ENCODE results near the gene FAM135A.

DNA sequence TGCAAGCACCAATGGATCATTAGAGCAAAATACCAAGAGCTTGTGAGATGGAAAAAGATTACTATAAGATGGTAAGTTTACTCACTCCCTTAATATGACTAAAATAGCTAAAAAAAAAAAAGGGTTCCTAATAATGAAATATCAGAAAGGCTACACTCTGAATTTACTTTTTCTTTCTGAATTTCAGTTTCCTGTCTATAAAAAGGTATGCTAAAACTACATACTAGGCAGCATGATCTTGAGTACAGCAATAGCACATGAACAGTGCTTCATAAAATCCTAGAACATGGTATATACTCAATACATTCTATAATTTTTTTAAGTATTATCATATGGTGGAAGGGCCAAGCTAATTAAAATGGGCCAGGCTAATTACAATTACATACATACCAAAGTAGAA is 24.0 kb upstream of the FAM135A start:
- no peak for TF ChIP-seq CHD2 (IDR thresholded peaks at IDR 0.05; ENCODE audit: low read length, partially characterized antibody)
- no peak for TF ChIP-seq POLR2A (IDR thresholded peaks at IDR 0.05; ENCODE audit: low read length)
- no peak for TF ChIP-seq CTCF (IDR thresholded peaks at IDR 0.05)
- TF ChIP-seq HMGXB4 (CRISPR knock-in tag; IDR thresholded peaks at IDR 0.05; ENCODE audit: borderline replicate concordance) = no peak
- TF ChIP-seq CHD4 (IDR thresholded peaks at IDR 0.05; ENCODE audit: borderline replicate concordance) = no peak
- no peak for TF ChIP-seq RNF2 (IDR thresholded peaks at IDR 0.05; ENCODE audit: borderline replicate concordance, low read depth)
- no peak for TF ChIP-seq RCOR1 (IDR thresholded peaks at IDR 0.05; ENCODE audit: low read depth, low read length)
- no peak for TF ChIP-seq JUNB (IDR thresholded peaks at IDR 0.05)
